ENCODE results near the gene CEP41.
"Not testable (repeated sequence)": the region's sequence is repeated elsewhere in the genome, so short reads cannot be mapped to it uniquely, and the experiment has no call there.

Gene CEP41

GRCh38 chr7:130387628-130388403 lies 53.0 kb downstream of the CEP41 start:
- DNase-seq (ENCODE audit: low read depth in 2 of 2), result no peak

GRCh38 chr7:130387306-130387627 lies 53.5 kb downstream of the CEP41 start:
- DNase-seq (ENCODE audit: low read depth in 2 of 2), result no peak

GRCh38 chr7:130386876-130387275 lies 53.9 kb downstream of the CEP41 start:
- DNase-seq (ENCODE audit: low read depth in 2 of 2), result no peak

GRCh38 chr7:130385600-130386066 lies 55.2 kb downstream of the CEP41 start:
- no peak for DNase-seq (ENCODE audit: low read depth in 2 of 2)

- no peak for DNase-seq (ENCODE audit: low read depth in 2 of 2)
These were observed 55.8 kb downstream of the CEP41 start for GRCh38 chr7:130384841-130385599.

- DNase-seq (ENCODE audit: low read depth in 2 of 2), result no peak
These were observed 56.4 kb downstream of the CEP41 start for GRCh38 chr7:130384371-130384801.

GRCh38 chr7:130383187-130383980 lies 57.4 kb downstream of the CEP41 start:
- no peak for DNase-seq (ENCODE audit: low read depth in 2 of 2)

- DNase-seq (ENCODE audit: low read depth in 2 of 2), result no peak
These were observed 59.1 kb downstream of the CEP41 start for GRCh38 chr7:130381468-130382312.

GRCh38 chr7:130380861-130381455 lies 59.9 kb downstream of the CEP41 start:
- no peak for DNase-seq (ENCODE audit: low read depth in 2 of 2)

GRCh38 chr7:130379921-130380860 lies 60.6 kb downstream of the CEP41 start, which contains the start of gene CPA1:
Gene CPA1, plus strand, starts transcription at chr7:130380494. Its CDS starts 27 bp downstream, at chr7:130380521.
- no peak for DNase-seq (ENCODE audit: low read depth in 2 of 2)

GRCh38 chr7:130379532-130379920 lies 61.3 kb downstream of the CEP41 start:
- no peak for DNase-seq (ENCODE audit: low read depth in 2 of 2)

- DNase-seq (ENCODE audit: low read depth in 2 of 2), result no peak
These were observed 61.8 kb downstream of the CEP41 start for GRCh38 chr7:130379019-130379418.

GRCh38 chr7:130377178-130377577 lies 63.6 kb downstream of the CEP41 start:
- DNase-seq (ENCODE audit: low read depth in 2 of 2), result no peak

- not testable (repeated sequence) for DNase-seq (ENCODE audit: low read depth in 2 of 2)
These were observed 64.4 kb downstream of the CEP41 start for GRCh38 chr7:130376461-130376860.

- DNase-seq (ENCODE audit: low read depth in 2 of 2), result no peak
These were observed 66.3 kb downstream of the CEP41 start for GRCh38 chr7:130374507-130374906.

- DNase-seq (ENCODE audit: low read depth in 2 of 2), result no peak
These were observed 68.2 kb downstream of the CEP41 start for GRCh38 chr7:130372402-130373165.

GRCh38 chr7:130371046-130371445 lies 69.8 kb downstream of the CEP41 start:
- no peak for DNase-seq (ENCODE audit: low read depth in 2 of 2)

GRCh38 chr7:130369831-130370550 lies 70.8 kb downstream of the CEP41 start:
- no peak for DNase-seq (ENCODE audit: low read depth in 2 of 2)

All from stimulated activated CD4-positive, alpha-beta T cell treated with anti-CD3 and anti-CD28 coated beads, Interleukin-12 subunit alpha, Interleukin-12 subunit beta, amount 100 ng/mL, for 24 hours (primary cell).